NCI-H510A treated with DMSO at 0.1 percent for 48 hours (cell line): ENCODE data around the gene KCNK10.
"Not testable (repeated sequence)": the region's sequence is repeated elsewhere in the genome, so short reads cannot be mapped to it uniquely, and the experiment has no call there.

Experiments used
- DNase-seq: peaks from one replicate; lab custom pipeline; 2025; lab: John Stamatoyannopoulos, UW

Gene KCNK10

DNA sequence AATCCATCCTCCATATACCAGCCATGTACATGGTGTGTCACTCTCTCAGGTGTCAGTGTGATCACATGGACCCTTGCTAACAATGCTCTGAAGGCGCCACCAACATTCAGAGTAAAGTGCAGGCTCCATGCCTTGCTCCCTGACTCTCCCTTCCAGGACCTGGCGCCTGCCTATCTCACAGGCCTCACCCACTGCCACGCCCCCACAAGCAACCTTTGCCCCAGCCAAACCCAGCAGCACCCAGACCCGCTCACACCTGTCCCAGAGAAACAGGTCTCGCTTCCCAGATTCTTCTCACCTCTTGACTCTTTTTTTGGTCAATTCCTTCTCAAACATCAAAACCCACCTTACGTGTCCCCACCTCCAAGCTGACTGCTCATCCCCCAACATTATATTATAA, 52.3 kb downstream of the KCNK10 start:
- no peak for DNase-seq

DNA sequence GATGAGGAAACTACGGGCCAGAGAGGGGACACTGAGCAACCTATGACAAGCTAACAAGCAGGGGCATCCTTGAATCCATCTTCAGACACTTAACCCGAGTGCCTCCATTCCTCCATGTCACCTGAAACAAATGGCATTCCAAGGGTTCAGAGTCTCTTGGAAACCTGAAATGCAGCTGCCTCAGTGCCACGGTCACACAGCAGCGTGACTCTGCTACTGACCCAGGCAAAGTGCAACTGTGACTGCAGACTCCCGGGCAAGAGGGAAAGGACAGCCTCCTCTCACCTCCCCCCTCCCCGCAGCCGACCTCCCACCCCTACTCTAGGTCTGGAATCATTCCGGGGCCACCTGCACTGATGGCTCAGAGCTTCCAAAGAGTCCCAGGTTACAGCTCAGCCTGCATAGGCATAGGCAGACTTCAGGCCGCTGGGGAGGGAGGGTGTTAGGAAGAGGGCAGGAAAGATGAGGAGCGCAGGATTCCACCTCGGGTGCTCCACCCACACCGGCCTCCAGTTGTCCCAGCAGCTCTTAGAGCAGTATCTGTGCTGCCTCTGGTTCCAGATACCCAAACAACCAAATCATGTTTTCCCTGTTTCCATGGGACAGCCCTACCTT, 53.2 kb downstream of the KCNK10 start:
- no peak for DNase-seq

DNA sequence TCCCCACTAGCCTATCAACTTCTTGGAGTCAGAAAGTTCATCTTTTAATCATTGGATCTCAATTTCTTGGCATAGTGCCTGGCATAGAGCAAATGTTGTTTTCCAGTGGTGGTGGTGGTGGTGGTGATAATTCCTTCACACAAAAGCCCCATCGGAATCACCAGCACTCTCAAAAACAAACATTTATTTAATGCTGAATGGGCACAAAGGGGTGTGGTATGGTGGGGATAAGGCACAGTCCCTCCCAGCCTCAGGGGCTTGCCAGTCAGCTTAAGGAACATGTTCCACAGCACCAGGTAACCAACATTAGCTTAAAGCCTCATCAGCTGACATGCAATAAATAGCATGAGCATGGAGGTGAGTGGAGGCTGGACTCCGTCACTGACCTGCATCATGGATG, 56.6 kb downstream of the KCNK10 start:
- DNase-seq: no peak

DNA sequence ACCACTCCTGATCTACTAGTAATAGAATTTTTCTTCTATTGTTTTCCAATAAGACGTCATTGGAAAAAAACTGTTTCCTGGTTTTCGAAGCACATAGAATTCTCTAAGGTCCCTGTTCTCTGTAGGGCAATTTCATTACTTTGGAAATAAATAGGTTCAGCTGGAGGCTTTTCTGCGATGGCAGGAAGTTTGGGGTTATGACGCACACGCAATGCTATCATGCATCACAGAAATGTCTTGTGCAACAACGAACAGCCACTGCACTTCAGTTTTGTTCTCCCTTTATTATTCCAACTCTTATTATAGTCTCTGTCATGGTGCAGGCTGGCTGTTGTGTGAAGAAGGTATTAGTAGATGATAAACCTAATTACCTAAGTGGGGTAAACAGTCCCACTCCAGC, 59.0 kb downstream of the KCNK10 start:
- DNase-seq: no peak

DNA sequence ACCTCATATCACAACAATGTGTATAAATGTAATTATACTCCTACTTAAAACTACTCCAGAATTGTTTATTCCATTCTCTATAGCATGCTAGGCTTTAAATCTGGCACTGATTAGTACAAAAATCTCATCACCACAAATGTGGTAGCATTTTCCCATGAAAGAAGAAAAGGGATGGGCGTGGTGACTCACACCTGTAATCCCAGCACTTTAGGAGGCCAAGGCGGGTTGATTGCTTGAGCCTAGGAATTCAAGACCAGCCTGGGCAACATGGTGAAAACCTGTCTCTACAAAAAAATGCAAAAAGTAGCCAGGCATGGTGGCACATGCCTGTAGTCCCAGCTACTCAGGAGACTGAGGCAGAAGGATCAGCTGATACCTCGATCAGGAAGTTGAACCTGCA, 61.8 kb downstream of the KCNK10 start:
- DNase-seq: not testable (repeated sequence)

DNA sequence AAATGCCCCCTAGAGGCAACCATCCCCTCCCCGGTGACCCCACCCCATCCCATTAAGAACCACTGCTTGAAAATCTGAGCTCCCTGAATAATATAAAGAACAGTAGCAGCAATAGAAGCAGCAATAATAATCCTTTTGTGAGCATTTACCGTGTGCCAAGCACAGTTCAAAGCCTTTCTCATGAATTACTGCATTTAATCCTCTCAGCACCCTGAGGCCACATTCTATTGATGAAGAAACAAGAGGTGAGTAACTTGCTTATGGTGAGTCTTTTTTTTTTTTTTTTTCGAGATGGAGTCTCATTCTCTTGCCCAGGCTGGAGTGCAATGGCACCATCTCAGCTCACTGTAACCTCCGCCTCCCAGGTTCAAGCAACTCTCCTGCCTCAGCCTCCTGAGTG, 65.0 kb downstream of the KCNK10 start:
- no peak for DNase-seq

DNA sequence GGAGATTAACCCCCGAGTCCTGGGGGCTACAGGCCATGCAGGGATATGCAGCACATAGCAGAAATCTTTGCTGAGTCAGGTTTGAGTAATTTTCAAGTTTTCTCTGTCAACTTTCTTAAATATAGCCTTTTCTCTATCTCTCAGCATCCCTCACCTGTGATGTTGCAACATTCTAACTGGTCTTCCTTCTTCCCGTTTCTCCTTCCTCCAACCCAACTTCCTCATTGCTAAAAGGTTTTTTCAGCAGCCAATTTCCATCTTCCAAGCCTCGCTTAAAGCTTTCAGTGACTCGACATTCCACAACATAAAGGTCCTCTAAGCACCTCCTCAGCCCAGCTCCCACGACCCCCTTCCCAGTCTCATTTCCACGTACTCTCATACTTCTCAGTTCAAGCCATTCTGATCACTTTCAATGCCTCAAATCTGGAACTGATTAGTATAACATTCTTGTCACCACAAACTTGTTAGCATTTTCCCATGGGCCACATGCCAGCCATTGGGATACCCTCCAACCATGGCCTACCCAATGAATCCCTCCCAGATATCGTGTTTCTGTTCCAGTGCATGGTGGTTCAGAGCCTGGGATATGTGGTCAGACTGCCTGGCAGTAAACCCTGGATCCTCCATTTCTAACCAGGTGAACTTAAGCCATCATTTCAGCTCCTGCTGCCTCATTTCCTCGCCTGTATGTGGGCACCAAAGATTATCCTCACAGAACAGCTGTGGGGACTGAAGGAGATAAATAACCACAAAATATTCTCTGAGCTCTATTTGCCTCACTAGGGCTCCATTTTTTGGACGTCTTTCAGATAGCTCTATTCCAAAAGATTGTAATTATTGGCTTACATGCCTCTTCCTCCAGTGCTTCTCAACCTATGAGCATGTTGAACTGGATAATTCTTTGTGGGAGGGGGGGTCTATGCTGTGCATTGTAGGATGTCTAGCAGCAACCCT, 65.8 kb downstream of the KCNK10 start:
- DNase-seq: no peak

DNA sequence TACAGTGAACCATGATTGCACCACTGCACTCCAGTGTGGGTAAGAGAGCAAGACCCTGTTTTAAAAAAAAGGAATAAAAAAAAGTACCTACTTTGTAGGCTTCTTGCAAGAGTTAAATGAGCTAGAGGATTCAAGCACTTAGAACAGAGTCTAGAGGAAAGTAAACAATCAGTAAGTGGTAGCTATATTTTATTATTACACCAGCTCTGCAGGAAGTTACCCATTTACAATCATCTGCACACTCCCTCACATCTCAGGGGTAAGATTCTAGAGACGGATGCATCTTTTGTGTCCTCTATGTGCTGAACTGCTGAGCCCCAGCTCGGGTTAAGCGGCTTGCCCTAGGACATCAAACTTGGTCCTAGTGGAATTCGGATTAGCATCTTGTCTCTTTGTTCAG, 67.3 kb downstream of the KCNK10 start:
- DNase-seq: peak; percentile 44

DNA sequence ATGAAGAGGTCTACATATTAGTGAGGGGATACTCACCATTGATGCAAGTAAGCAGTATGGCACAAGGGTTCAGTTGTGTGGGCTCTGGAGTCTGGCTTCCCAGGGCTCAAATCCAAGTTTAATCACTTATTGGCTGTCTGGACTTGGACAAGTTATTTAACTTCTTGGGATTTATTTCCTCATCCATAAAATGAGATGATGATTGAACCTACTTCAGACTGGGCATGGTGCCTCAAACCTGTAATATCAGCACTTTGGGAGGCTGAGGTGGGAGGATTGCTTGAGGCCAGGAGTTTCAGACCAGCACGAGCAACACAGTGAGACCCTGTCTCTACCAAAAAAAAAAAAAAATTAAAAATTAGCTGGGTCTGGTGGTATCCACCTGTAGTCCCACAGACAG, 67.9 kb downstream of the KCNK10 start:
- DNase-seq: no peak

DNA sequence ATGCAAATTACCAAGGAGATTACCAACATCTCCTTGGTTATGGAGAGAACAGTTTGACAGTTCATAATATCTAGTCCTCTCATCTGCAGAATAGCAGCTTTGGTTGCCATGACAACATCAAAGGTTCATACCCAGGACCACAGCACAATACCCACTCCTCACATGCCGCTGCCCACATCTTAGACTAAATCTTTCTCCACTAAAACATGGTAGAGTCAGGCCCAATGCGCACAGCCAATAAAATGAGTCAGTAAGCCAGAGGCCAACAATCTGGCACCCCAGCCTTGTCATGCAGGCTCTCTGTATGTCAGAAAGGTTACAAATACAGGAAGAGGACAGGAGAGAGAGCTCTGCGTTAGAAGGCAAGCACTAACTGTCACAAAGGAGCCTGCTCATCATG, 70.6 kb downstream of the KCNK10 start:
- no peak for DNase-seq

DNA sequence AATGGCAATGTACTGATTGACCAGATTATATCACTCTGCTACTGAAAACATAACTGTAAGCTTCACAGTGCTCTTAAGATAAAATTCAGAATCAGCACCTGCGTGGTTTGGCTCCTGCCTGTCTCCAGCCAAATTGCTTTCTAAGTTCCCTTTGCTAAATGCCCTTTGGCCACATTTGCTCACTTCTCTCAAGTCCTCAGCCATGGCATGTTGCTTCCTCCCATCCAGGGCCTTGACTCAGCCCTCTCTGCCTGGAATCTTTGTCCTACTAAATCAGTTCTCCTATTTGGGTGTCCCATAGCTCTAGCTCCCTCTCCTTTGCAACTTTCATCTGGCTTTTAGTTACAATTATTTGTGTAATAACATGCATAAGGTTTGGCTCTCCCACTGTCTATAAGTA, 71.4 kb downstream of the KCNK10 start:
- DNase-seq: no peak

DNA sequence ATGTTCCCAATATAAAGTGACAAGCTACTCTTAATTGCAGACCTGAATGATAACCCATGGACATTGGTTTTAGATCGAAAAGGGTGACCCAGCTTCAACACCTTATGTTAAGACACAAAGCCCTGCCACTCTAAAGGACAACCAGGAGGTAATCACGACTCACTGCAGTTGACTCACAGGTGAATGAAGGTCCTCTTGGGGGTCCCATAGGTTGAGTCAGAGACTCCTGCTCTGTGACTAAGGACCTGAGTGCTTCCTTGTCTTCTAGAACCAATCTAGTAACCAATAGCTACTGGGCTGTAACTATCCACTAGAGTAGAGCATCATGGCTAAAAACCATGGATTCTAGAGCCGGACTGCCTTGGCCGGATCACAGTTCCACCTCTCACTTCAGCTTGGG, 73.8 kb downstream of the KCNK10 start:
- DNase-seq: no peak

DNA sequence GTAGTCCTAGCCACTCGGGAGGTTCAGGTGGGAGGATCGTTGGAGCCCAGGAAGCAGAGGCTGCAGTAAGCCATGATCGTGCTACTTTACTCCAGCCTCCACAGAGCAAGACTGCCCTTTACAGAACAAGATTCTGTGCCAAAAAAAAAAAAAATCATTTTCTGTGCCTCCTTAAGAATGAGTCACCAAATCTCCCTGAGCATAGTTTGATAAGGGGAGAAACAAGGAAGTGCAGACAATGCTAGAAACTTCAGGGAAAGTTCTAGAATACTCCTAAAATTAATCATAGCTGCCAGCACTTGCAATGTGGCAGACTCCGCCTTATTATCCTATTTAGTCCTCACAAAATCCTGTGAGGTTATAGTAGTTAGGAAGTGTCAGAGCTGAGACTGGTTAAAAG, 74.5 kb downstream of the KCNK10 start:
- no peak for DNase-seq

DNA sequence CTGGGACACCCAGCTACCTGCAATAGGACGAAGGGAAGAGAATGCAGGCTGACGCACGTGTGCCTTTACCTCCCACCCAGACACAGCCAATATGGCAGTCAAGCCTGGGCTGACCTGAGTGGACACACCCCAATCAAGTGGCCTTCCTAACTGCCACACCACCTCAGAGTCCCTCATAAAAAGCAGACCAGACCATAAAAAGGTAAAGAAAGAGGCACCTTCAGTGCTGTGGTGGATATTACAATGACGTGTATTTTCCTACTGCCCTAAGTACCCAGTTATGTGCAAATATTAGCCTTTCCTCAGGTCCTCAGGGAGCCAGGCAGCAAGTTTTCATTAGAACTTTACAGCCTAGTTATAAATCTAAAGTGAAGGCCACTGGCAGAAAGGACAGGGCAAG, 75.8 kb downstream of the KCNK10 start:
- DNase-seq: peak; percentile 71

DNA sequence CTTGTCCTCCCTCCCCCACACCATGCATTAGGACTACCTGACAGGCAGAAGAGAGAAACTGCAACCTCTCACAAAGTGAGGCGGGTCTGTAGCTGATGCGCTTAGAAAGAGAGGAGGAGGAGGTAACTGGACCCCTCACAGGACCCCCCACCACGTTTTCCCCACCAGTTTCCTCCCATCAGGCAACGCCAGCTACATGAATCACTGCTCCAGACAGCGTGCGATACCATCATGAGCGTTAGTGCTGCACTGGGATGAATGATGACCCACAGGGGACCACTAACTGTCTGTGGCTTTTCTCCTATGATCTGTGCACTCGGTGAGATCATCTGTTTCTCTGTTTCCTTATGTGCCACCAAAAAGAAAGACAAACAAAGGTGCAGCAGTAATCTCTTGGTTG, 77.7 kb downstream of the KCNK10 start:
- peak; percentile 41 for DNase-seq

DNA sequence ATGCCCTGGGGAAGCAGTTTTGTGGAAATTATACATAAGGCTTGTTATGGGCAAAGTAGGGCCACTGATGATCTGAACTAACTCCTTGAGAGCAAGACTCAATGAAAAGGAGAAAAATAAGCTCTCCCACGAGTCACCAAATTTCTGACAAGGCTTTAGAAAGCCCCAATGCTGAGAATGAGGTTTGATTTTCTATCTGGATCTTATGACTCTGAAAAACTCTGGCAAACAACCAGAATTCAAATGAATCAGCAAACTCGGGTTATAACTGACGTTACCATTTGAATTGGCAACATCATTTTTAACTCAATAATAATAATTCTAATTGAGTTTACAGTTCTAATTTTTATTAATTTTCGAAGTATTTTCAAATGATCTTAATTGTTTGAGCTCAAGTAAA, 79.1 kb downstream of the KCNK10 start:
- DNase-seq: no peak

DNA sequence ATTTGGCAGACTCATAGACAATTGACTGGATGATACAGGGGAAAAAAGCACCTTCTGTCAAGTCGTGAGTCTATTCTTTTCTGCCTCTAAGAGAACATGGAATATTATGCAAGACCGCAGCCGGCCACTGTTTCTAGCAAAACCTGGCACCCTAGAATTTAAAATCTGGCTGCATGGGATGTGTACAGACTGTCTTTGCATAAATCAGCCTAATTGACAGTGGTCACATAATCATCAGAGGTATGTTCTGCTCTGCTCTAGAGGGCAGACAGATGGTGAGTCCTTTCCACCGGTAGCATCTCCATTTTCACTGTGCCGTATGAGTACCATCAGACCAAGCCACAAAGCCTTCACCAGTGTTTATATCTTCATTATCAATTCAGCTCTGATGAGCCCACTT, 80.6 kb downstream of the KCNK10 start:
- DNase-seq: peak; percentile 50

DNA sequence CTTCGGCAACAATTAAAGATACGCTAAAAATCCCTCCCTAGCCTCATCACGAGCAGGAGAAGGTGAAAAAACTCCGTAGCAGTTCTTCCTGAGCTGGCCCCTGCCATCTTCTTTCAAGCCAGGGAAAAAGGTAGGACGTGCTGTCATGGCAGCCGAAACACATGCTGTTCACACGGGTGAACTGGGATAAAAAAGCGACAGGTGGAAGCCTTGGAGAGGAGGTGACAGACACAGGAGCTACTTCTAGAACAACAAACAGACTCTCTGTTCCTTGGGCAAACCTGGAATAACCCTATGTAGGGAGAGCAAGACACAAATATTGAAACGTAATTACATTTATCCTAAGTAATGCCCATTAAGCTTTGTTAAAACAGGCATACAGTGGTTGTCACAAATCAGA, 81.3 kb downstream of the KCNK10 start:
- DNase-seq: no peak

DNA sequence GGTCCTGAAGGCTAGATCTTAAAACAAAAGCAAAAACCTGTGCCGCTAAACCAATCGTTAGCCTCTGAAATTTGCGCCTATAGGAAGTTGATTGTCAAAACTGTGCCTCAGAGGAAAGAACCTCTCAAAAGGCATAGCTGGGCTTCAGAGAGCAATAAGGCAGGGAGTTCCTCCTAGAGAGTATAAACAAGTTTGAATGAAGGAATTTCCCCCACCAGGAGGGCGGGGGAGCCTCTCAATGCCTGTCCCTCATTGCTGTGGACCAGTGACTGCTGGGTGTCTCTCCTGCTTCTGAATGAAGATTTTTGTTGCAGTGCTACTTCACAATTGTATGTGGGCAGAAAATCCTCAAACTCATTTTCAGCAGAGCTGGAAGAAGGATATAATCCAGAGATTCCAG, 88.6 kb downstream of the KCNK10 start:
- DNase-seq: no peak

DNA sequence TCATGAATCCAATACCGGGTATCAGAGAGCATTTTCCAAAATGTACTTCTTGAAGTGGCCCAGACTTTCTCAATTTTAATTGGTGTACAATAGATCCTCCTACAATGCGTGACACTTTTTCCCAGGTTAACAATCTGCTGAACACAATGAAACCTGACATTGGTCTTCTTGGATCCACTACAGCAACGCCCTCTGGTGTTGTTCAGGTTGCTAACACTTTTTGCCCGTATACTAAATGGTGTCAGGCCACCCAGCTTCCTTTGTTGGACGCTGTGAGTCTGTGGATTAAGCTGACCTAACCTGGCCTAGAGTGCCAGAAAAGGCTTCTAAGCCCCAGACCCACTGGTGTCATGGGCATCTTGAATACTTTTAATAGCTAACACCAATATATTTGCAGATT, 89.2 kb downstream of the KCNK10 start:
- DNase-seq: no peak

DNA sequence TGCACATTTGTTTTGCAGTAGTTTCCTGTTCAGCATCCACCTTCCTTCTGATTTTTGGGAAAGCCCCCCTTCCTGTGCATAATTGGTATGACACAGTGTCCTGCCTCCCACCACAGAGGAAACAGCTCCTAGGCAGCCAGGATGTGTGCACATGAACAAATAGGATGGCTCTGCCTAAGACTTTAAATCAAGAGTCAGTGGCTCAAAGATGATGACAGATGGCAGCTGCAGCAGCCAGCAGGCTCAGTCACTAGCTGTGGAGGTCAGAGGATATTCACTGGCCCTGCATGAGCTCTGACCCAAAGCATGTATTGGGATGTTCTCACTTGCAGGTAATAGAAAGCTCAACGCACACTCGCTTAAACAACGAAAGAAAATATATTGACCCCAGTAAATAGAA, 90.3 kb downstream of the KCNK10 start:
- DNase-seq: no peak

DNA sequence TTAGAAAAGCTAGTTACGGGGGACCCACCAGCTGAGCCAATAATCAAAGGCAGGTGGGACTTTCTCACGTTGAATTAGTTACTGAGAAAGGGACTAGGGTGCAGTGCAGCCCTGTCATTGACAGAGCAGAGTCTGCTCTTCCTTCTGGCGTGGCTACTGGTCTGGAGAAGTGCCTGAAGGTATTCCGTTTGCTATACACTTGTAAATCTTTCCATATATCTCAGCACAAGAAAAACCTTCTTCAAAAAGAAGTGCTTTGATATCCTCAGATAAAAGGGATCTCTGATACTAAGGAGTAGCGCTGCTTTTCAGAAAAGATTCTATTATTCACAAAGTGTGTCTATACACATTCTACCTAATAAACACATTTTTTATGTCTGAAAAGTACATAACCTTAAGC, 91.5 kb downstream of the KCNK10 start:
- DNase-seq: no peak

DNA sequence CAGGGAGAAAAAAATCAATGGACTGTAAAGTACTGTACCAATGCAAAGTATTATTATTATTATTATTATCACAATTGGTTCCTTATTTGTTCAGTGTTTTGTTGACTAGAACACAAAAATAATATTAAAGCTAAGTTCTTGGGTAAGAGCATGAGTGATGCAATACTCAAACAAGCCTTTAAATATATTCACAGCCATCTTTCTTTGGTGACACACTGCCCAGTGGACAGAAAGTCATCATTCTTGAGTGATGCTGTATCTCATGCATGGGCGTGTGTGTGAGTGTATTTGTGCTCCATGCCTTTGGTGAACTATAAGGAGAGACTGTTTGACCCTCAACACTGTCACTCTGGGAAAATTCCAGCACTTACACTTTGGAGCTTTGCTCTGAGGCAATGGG, 93.6 kb downstream of the KCNK10 start:
- no peak for DNase-seq
